DOHH2 (cell line): Measurements from ENCODE around the gene FGF11.

Source experiments
- H3F3A ChIP-seq: fragments of 200-600 bp; sonication (generic), shearing (Covaris generic); 2 replicates; pipeline ENCODE4 v1.6.0; 2016; ENCODE audit warnings: antibody characterized with exemption, mild to moderate bottlenecking; ENCODE audit not compliant: control insufficient read depth, insufficient read depth
- H3K27ac ChIP-seq: fragments of 200-600 bp; sonication (generic); 2 replicates; pipeline ENCODE4 v1.5.1; 2014; ENCODE audit warnings: low read depth, mild to moderate bottlenecking, low read length, moderate library complexity
- H3K27me3 ChIP-seq: fragments of 200-600 bp; sonication (generic); 2 replicates; pipeline ENCODE4 v1.6.1; 2014; ENCODE audit warnings: mild to moderate bottlenecking, low read length, mixed read lengths; ENCODE audit not compliant: control insufficient read depth
- H3K36me3 ChIP-seq: fragments of 200-600 bp; sonication (generic); 2 replicates; pipeline ENCODE4 v1.6.1; 2014; ENCODE audit warnings: mild to moderate bottlenecking, low read length, moderate library complexity, mixed read lengths; ENCODE audit not compliant: control insufficient read depth
- H3K4me1 ChIP-seq: fragments of 200-600 bp; sonication (generic); 2 replicates; pipeline ENCODE4 v1.6.1; 2014; ENCODE audit warnings: mild to moderate bottlenecking, low read length, mixed read lengths; ENCODE audit not compliant: control insufficient read depth
- H3K4me2 ChIP-seq: fragments of 200-600 bp; sonication (generic); 2 replicates; pipeline ENCODE4 v1.6.0; 2014; ENCODE audit warnings: mild to moderate bottlenecking, low read length, moderate library complexity
- H3K4me3 ChIP-seq: fragments of 200-600 bp; sonication (generic); 2 replicates; pipeline ENCODE4 v1.5.1; 2014; ENCODE audit warnings: mild to moderate bottlenecking, low read length, mixed read lengths
- H3K79me2 ChIP-seq: fragments of 200-600 bp; sonication (generic); 2 replicates; pipeline ENCODE4 v1.6.1; 2014; ENCODE audit warnings: mild to moderate bottlenecking, low read length, mixed read lengths; ENCODE audit not compliant: control insufficient read depth
- H3K9me2 ChIP-seq: fragments of 200-600 bp; sonication (generic); replicated peaks from 2 replicates; pipeline ENCODE4 v1.6.1; 2014; ENCODE audit warnings: mild to moderate bottlenecking, low read length, mixed read lengths; ENCODE audit not compliant: control insufficient read depth
- H3K9me3 ChIP-seq: fragments of 200-600 bp; sonication (generic); 2 replicates; pipeline ENCODE4 v1.6.1; 2014; ENCODE audit warnings: antibody characterized with exemption, low read length, mixed read lengths; ENCODE audit not compliant: control insufficient read depth, insufficient read depth
- H4K20me1 ChIP-seq: fragments of 200-600 bp; sonication (generic); 2 replicates; pipeline ENCODE4 v1.6.0; 2014; ENCODE audit warnings: low read depth, mild to moderate bottlenecking, antibody characterized with exemption, low read length, moderate library complexity; ENCODE audit not compliant: control insufficient read depth, insufficient read depth
- CTCF ChIP-seq: fragments of 200-600 bp; sonication (generic); IDR thresholded peaks from one replicate; pipeline ENCODE4 v1.5.1; 2014; ENCODE audit warnings: antibody characterized with exemption, mild to moderate bottlenecking, low read depth, low read length; ENCODE audit not compliant: poor library complexity, severe bottlenecking
- EZH2phosphoT487 ChIP-seq: fragments of 200-600 bp; sonication (generic); IDR thresholded peaks from 2 replicates; pipeline ENCODE4 v1.6.1; 2017; ENCODE audit warnings: borderline replicate concordance, mild to moderate bottlenecking, antibody characterized with exemption, low read length, moderate library complexity, mixed read lengths

The FGF11 gene

GRCh38 chr17:7396147-7396546 lies 43.2 kb upstream of the FGF11 start:
- Histone ChIP-seq H3K4me2 (no peak overlapping the region), H3K36me3 (no peaks in the 10 kb centered on the region; the same call in 1 of the 2 replicates), H3K9me3 (no peaks in the 10 kb centered on the region), H3K79me2 (peaks cover 6% of the 10 kb centered on the region; the same call in 1 of the 2 replicates), H3K27me3 (no peaks in the 10 kb centered on the region), H4K20me1 (no peaks in the 10 kb centered on the region), H3K4me3 (no peak overlapping the region), H3K4me1 (peaks cover 14% of the 10 kb centered on the region), H3F3A (peaks cover 8% of the 10 kb centered on the region), H3K27ac (no peak overlapping the region), H3K9me2 (no peaks in the 10 kb centered on the region)
- no peak for TF ChIP-seq CTCF
- no peak for TF ChIP-seq EZH2phosphoT487

DNA sequence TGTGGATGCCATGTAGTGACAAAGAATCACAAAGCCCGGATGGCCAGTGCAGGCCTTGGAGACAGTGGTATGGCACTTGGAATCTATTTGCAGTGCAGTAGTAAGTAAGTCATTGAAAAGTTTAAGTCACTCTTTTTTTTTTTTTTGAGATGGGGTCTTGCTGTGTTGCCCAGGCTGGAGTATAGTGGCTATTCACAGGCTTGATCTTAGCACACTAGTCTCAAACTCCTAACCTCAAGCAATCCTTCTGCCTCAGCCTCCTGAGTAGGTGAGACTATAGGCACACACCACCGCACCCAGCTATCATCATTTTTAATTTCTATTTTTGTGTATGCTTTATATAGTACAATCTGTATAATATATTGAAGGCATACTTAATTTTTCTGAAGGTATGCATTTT lies 40.7 kb upstream of the FGF11 start:
- Histone ChIP-seq H3K79me2 (peaks cover 12% of the 10 kb centered on the region), H3K36me3 (peaks cover 4% of the 10 kb centered on the region; the same call in 1 of the 2 replicates), H3F3A (peaks cover 5% of the 10 kb centered on the region; the same call in 1 of the 2 replicates), H3K27me3 (no peaks in the 10 kb centered on the region), H3K4me1 (peaks cover 16% of the 10 kb centered on the region), H3K27ac (no peak overlapping the region), H4K20me1 (no peaks in the 10 kb centered on the region), H3K4me3 (no peak overlapping the region), H3K9me3 (no peaks in the 10 kb centered on the region), H3K9me2 (no peaks in the 10 kb centered on the region), H3K4me2 (no peak overlapping the region)
- TF ChIP-seq EZH2phosphoT487 (no peak), CTCF (no peak)

DNA sequence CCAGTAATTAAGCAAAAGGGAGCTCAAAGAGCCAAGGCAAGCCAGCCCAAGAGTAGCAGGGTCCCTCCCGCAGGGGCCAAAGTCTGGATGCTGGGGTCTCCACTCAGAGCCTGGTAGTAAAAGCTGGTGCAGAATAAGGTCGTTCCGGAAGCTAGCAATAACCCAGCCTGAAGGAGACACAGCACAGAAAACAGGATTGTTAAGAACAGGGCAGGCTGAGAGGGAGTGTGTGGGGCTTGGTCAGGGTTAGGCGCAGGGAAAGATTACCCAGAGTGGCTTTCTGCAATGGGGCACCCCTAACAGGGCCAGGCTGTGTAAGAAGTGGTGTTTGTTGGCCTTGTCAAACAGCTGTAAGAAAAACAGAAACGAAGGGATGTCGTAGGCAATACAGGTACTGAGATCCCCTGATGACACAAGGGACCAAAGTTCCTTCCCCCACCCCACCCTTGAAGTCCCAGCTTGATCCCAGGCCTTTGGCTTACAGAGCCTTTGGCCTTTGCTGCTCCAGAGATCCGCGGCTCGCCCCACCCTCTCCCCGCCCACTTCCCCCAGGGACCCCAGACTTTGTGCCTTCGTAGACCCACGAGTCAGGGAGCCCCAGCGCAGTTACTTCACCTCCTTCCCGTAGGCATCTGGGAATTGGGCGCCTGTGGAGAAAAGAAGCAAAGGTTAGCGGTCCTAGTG lies 36.1 kb upstream of the FGF11 start:
- H3F3A ChIP-seq, result peaks cover 5% of the 10 kb centered on the region; the same call in 1 of the 2 replicates
- H3K27me3 ChIP-seq, result no peaks in the 10 kb centered on the region
- H3K4me2 ChIP-seq, result peak overlapping the region; percentile 89
- peaks cover 11% of the 10 kb centered on the region for H3K4me1 ChIP-seq
- H3K36me3 ChIP-seq, result peaks cover 4% of the 10 kb centered on the region; the same call in 1 of the 2 replicates
- H3K4me3 ChIP-seq, result peak overlapping the region; percentile 73
- no peak overlapping the region for H3K27ac ChIP-seq
- no peaks in the 10 kb centered on the region for H3K9me3 ChIP-seq
- H4K20me1 ChIP-seq, result no peaks in the 10 kb centered on the region
- H3K9me2 ChIP-seq, result no peaks in the 10 kb centered on the region
- TF ChIP-seq CTCF (no peak), EZH2phosphoT487 (no peak)
- H3K79me2 ChIP-seq, result peaks cover 9% of the 10 kb centered on the region
